Activated CD8-positive, alpha-beta memory T cell treated with anti-CD3 and anti-CD28 coated beads, Interleukin-2, amount 50 U/mL, for 1 hour (primary cell): ENCODE data around the gene CACNA1D.

Experiments used
- DNase-seq: peaks from one replicate; pipeline ENCODE4 v3.0.0-alpha.2; 2020; ENCODE audit errors: extremely low read depth

The CACNA1D gene

GRCh38 chr3:53495520-53496391, 1.3 kb downstream of the CACNA1D start:
- DNase-seq, result no peak

- DNase-seq, result no peak
Measured at GRCh38 chr3:53496392-53496670, 1.9 kb downstream of the CACNA1D start.

GRCh38 chr3:53496984-53497383, 2.6 kb downstream of the CACNA1D start:
- DNase-seq, result no peak

GRCh38 chr3:53498806-53499641, 4.6 kb downstream of the CACNA1D start:
- no peak for DNase-seq

- no peak for DNase-seq
Measured at GRCh38 chr3:53500165-53500777, 5.9 kb downstream of the CACNA1D start.

GRCh38 chr3:53501178-53501577, 6.8 kb downstream of the CACNA1D start:
- DNase-seq, result no peak

GRCh38 chr3:53502737-53503136, 8.3 kb downstream of the CACNA1D start:
- no peak for DNase-seq

- no peak for DNase-seq
Measured at GRCh38 chr3:53503195-53503594, 8.8 kb downstream of the CACNA1D start.

GRCh38 chr3:53506110-53506762, 11.8 kb downstream of the CACNA1D start:
- DNase-seq, result no peak

GRCh38 chr3:53506763-53507145, 12.3 kb downstream of the CACNA1D start:
- no peak for DNase-seq

- no peak for DNase-seq
Measured at GRCh38 chr3:53509494-53509893, 15.1 kb downstream of the CACNA1D start.

GRCh38 chr3:53510508-53510907, 16.1 kb downstream of the CACNA1D start:
- no peak for DNase-seq

GRCh38 chr3:53511246-53511645, 16.8 kb downstream of the CACNA1D start:
- no peak for DNase-seq

- no peak for DNase-seq
Measured at GRCh38 chr3:53513556-53514190, 19.3 kb downstream of the CACNA1D start.

GRCh38 chr3:53516339-53516738, 21.9 kb downstream of the CACNA1D start:
- no peak for DNase-seq

- DNase-seq, result no peak
Measured at GRCh38 chr3:53518495-53518981, 24.1 kb downstream of the CACNA1D start.

- DNase-seq, result no peak
Measured at GRCh38 chr3:53519065-53519709, 24.8 kb downstream of the CACNA1D start.

GRCh38 chr3:53523346-53523745, 28.9 kb downstream of the CACNA1D start:
- no peak for DNase-seq

GRCh38 chr3:53524566-53524965, 30.2 kb downstream of the CACNA1D start:
- DNase-seq, result no peak

- DNase-seq, result no peak
Measured at GRCh38 chr3:53525765-53526703, 31.6 kb downstream of the CACNA1D start.
